ENCODE results near the gene CA5A.

The CA5A gene

DNA sequence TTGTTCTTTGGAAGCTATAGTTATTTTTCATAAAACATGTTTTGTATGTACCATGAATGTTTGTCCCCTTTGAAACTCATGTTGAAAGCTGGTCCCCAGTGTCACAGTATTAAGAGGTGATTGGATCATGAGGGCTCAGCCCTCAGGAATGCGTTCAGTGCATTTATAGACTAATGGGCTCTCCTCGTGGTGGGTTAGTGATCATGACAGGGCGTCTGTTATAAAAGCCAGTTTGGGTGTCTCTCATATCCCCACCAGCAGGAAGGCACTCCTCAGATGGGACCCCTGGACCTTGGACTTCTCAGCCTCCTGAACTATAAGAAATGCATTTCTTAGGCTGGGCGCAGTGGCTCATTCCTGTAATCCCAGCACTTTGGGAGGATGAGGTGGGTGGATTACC is 25.3 kb upstream of the CA5A start:
- DNase-seq = no peak

DNA sequence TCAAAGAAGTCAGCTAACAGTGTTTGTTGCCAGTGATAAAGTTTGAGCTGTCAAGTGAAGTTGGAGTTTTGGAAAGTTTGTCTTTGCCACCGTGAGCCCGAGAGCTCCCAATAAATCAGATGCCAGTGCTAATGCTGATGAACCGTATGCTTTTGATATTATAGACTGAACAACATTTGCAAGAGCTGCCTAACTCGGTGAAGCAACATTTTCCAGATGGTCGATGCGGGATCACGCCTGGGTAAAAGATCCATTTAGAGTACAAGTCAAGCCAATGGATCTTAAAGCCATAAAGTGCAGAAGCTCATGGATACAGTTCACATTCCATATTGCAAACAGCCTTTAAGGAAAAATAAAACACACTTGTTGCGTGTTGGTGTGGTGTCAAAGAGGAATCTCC is 24.5 kb upstream of the CA5A start:
- DNase-seq = no peak

DNA sequence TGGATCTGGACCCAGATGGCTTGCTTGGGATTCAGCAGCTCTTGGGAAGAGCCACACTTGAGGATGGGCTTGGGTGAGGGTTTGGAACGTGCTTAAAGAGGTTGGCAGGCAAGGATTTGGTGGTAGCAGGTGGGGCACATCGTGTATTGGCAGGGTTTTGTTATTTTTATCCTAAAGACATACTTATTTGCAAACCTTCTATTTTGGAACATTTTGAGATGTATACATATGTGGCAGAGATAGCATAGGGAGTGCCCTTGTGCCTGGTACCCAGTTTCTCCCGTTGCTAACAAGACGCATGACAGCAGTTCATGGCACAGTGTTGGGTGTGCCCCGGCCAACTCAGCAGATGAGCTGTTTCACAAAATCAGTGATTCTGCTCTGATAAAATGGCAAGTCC is 24.0 kb upstream of the CA5A start:
- no peak for DNase-seq

DNA sequence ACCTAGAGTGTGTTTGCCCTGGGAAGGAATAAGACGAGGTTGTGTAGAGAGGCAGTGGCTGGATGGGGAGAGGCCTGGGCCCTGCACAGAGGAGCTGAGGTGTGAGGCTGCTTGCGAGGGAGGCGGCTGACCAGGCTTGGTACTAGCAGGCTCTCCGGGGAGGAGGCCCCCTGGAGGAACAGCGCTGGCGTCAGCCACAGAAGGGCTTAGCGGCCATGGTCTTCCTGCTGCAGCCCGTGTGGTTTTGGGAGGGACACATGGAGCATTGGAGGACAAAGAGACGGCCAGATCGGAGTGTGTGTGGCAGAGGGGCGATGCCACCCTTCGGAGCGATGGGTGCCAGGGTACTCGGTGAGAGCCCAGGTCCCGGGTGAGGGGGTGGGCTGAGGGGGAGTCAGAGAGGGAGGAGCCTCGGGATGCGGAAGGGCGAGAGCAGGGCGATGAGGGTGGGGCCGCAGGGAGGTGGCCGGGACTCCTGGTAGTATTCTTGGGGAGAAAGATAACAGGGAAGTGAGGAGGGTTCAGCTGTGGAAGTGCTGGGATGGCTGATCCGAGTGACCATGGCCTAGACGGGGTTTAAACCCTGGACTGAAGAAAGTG is 23.2 kb upstream of the CA5A start:
- DNase-seq = no peak

DNA sequence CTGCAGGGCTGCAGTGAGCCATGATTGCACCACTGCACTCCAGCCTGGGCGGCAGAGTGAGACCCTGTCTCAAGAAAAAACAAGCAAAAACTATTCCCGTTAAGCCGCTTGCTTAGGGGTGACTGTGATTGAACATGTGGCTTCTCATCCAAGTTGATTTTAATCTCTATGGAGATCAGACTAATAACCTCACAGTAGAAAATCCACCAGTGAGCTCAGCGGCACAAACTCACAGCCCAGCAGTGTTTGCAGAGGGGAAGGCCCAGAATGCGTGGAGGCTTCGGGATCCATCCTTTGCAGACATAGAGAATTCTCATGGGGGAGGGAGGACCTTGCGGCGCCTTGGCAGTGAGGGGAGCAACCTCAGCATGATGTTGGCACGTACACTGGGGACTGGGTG is 22.3 kb upstream of the CA5A start:
- no peak for DNase-seq

DNA sequence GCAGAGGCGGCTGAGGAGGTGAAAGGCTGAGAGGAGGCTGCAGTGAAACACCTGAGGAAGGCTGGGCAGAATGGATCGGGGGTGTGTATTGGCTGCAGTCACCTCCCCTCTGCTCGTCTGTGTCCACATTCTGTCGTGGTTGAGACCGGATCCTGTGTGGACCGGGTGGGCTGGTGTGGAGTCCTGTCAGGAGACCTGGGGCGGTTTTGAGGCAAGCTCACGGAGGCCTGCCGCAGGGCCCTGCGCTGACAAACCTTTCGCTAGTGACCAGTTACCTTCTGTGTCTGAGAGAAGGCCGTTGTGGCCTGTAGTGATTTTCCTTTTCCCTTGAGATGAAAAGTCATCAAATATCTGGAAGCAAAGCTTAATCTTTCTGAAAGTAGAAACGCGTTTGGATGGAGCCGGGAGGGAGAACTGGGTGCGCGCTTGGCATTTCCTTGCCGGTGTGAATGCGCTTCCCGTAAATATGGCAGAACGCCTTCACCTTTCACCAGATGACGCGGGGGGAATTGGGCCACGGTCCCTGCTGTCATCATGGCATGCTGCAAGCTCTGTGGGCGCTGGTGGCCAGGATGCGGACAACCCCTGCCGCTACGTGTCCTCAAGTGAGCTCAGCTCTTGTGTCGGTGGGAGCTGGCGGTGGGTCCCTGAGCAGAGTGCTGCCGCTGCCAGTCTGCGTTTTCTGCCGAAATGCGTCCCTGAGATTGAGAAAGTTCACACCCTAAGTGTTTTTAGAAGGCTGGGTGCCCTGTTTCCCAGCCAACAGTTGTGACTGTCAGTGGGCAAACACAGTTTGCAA is 21.2 kb upstream of the CA5A start:
- DNase-seq = no peak

DNA sequence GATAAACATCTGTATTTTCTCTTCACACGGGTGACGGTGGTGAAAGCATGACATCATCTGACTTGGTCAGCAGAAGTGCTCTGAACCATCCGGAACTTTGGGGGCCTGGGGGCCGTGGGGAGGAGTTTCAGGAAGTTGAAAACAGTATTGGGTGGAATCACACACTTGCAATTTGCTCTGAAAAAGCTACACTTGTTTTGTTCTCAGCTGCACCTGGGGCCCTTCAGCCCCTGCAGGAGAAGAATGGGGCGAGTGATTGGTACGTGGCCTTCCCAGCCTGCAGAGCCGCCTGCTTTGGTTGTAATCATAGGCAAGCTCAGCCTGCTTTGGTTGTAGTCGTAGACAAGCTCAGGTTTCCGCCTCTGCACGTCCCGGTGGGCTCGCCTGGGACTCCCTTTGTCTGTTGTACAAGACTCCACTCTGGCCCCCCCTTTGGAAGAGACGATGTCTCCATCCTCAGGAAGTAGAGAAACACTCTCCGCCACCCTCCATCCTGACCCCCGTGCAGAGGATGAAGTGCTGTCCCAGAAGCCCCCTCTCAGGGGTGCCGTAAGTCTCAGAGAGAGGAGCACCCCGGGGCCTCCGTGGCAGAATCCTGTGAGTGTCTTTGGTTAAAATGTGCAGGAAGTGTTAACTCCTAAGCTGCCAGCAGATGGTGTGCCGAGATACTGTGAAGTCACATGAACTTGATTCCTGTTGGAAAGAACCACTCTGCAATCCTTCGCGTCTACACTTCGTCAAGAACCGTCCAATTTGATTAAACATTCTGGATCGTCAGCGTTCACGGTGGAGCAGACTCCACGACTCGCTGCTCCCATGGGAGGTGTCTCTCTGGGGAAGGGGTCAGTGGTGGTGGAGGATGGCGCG is 20.3 kb upstream of the CA5A start:
- DNase-seq = peak; percentile 85

DNA sequence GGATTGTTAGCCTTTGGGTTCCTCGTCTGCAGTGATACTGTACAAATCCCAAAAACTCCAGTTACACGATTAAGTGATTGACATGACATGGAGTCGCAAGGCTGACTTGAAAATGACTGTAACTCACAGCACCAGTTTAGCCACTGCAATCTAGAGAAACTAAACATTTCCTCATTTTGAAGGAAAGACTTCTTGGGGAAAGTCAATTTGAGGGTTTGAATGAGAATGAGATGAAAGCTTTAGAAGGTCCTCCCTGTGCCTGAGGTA is 19.7 kb upstream of the CA5A start:
- no peak for DNase-seq

DNA sequence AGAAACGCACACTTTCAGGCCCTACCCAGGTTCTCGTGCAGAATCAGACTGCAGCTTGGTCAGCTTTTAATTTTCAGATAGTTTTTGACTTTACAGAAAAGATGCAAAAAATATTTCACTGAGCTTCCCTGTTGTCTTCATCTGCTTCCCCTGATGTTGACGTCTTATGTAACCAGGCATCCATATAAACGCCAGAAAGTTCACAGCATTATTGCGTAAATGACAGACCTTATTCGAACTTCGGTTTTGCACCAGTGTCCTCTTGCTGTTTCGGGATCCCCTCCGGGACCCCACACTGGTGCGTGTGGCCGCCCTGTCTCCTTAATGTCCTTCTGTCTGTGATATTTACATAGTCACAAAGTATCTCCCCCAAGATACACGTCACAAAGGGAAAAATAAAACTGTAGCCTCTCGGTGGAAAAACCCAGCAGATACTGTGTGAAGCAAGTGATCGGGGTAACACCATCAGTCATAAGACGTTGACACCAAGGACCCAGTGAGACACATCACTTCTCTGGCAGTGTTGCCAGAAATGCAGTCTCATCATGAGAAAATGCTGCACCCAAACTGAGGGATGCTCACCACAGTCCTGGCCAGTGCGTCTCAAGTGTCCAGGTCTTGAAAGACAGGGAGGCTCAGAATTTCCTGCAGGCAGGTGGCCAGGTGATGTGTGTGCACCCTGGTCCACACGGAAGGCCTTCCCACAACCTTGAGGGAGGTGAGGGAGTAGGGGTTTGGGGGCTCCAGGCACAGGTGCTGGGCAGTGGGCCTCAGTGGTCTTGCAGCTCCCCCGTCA is 19.2 kb upstream of the CA5A start:
- DNase-seq = peak; percentile 30

DNA sequence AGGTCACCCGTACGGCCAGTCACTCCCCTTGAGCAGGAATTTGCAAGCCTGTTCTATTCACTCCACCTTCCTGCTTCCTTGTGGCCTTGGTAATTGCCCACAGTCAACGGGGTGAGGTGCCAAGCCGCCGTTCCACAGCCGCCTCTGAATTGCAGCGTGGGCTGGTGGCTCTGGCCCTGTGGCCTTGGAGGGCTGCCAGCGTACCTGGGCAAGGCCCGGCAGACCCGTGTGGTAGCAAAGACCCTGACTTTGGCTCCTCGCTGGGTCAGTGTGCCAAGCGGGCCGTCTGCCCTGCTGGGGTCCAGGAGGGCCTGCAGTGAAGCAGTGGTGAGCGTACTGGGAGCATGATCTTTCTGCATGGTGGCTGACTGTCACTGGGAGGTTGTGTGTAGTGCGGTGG is 18.5 kb upstream of the CA5A start:
- no peak for DNase-seq

DNA sequence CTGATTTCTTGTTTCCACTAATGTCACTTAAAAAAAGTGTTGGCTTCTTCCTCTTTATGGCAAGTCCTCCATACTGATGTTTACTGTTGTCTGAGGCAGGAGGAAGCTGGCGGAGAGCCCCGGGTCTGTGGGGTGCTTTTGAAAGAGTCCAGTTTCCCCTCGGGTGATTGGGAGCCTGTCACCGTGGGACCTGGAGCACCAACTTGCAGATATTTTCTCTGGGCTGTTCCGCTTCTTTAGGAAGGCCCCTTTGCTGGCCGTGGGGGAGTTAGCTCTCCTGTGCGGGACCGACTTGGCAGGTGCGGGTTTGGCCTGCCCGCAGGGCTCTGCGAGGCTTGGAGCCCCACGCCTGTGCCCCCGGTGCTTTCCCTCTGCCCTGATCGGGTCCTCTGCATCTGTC is 18.0 kb upstream of the CA5A start:
- DNase-seq = no peak

DNA sequence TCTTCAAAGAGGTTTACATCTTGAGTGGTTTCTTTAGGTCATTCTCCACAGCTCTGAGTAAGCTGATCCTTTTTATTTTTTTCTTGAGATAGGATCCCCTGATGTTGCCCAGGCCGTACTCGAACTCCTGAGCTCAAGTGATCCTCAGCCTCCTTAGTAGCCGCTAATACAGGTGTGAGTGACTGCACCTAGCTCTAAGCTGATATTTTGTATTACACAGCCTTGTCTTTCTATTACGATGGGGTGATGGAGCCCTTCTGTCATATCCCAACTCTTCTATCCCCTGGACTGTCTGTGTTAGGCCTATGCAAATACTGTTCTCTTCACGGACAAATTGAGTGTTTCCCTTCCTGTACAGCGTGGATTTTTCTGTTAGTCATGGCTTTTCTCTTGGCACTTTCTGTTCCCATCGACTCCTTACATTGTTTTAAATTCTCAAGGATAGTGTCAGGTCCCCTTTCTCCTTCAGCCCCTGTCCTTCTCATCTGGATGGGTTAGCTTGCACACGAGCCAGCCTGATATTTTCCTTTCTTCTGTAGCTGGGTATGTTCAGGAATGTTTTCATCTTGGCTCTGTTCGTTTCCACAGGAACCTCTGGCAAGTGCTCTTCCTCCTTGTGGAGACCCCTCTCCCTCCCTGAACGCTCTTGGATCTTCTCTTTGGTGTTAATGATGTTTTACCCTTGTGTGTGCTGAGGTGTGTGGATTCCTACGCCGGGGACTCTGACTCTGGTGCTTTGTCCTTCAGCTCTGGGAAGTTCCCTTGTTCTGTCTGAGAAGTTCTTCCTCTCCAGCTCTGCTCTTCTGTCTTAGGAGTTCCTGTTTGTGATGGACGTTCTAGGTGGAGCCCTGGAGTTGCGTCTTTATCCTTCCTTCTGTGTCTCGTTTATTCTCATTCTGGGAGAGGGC is 17.2 kb upstream of the CA5A start:
- DNase-seq = no peak

DNA sequence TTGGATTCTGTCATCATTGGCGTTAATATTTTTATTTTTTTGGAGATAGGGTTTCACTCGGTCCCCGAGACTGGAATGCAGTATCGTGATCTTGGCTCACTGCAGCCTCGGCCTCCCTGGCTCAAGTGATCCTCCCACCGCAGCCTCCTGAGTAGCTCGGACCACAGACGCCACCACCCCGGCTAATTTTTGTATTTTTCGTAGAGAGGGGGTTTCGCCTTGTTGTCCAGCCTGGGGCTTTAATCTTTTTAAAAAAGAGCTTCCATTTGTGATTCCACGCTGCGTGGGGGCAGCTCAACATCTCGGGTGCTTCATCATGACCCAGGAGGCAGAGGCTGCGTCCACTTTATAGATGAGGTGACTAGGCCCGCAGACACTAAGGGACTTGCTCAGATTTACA is 16.4 kb upstream of the CA5A start:
- DNase-seq = no peak

DNA sequence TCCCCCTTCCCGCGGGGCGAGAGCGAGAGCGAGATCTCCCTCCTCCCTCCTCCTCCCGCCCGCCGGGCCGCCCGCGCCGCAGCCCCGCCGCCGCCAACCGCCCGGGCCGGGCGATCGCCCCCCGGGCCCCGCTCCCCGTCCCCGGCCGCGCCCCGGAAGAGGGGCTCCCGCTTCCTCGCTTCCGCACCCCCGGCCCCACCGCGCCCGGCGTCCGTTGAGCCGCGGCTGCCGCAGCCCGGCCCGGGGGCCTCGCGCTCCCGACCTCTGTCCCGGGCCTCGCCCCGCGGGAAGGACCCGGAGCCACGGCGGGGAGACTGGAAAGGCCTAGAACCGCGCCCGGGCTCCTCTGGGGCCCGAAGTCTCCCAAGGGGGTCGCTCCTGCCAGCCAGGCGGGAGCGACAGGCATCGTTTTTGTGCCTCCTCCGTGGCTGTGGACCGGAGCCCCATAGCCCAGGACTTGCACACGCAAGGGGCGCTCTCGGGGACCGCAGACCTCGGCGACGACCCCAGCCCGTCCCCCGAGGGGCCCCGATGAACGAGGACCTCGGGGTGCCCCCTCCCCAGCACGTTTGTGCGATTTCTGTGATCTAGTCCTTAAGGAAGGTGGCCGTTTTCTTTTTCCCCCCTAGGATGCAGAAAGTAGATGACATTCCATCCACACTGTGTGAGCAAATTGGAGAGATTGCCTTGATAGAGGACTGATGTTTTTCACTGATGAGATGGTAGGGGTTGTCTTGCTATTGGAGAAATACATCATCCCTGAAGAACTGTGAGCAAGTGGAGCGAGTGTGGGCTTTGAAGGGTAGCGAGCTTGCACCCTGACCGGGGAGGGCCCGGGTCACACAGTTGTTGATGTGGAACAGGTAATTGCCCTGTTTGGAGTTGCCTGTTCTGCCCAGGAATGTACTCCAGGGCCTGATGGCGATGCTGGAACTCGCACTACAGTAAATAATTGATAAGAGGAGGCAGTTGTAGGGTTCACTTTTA is 15.5 kb upstream of the CA5A start:
- peak; percentile 38 for DNase-seq

DNA sequence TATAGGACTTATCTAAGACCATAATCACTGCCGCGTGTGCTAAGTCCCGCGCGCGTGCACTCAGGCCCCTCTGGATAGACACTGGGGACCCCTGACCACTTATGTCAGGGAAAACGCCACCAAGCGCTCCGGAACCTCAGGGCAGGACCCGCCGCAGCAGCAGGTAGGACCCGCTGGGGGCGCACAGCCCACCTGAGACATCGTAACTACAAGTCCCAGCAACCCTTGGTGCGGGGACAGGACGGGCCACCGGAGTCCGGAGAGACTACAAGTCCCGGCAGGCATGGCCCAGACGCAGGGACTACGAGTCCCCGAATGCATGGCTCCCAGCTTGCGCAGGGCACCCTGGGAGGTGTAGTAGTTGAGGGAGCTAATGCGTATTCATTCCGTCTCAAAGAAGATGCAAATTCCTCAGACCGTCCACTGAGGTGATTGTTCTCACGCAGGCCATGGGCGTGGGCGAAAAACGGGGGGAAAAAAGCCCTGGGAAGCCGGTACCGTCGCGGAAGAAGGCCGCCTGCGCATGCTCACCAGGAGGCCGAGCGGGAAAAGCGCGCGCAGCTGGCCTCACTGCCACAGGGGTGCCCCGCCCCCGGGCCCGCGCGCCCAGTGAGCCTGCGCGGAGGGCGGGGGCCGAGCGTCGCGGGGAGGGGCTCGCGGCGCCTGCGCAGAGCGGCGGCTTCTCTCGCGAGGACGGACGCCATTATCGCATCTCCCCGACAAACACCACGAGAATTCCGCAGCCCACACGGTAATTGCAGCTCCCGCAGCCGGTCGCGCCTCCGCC is 14.6 kb upstream of the CA5A start, which contains the start of gene BANP:
Gene BANP (plus strand): TSS at position 670 of the 787 bp plus-strand sequence. CDS start 23,682 bp downstream, outside the sequence.
- DNase-seq = peak; percentile 98

DNA sequence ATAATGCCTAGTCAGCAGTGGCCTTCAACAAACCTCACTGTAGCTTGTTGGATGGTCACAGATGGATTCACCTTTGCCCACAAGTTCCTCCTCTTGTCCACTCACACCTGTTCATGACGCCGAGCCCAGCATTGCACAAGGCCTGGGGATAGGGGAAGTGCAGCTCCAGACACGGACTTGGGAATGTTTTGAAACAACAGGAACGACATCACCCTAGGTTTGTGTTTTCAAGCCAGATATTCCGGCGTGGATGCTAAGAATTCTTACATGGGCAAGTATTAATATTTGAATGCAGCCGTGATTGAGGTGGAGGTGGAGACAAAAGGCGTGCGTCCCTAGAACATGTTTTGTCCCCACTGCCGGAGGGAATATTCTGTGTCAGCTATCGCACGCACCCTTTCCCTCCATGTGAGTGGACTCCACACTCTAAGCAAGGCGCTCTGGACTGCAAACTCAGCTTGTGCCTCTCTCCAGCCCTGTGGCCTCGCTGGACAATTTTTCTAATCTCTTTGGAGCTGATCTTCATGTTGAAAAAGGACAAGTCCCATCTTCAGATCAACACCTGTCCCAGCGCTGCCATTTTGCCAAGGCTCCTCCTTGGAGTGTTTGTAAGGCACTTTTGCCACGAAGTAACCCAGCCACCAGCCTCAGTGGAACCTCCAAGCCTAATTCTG is 12.9 kb upstream of the CA5A start:
- no peak for DNase-seq

DNA sequence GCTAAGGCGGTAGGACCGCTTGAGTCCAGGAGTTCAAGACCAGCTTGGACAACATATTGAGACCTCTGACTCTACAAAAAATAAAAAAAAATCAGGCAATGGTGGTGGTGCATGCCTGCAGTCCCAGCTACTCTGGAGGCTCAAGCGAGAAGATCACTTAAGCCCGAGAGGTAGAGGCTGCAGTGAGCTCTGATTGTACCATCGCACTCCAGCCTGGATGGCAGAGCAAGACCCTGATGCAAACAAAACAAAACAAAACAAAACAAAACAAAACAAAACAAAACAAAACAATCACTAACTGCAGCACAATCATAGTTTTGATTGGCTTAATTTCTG is 12.4 kb upstream of the CA5A start:
- DNase-seq = no peak

DNA sequence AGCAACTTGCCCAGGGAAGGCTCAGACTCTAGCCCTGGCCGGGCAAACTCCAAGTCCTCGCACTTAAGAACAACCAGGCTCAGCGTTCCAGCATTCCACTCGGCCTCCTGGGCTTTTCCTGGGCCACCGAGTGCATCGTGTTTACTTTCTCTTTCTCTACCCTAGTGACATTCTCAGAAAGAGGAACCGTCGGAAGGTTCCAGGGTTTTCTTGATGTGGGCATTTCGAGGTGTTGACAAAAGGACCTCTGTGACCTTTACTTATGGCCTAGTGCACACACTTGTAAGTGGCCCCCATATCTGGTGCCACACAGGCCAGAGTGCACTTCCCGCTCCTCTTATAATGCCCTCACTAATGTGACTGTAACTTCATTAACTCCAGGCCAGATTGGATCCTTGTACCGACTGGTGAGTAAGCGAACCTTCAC is 11.8 kb upstream of the CA5A start:
- DNase-seq = no peak

DNA sequence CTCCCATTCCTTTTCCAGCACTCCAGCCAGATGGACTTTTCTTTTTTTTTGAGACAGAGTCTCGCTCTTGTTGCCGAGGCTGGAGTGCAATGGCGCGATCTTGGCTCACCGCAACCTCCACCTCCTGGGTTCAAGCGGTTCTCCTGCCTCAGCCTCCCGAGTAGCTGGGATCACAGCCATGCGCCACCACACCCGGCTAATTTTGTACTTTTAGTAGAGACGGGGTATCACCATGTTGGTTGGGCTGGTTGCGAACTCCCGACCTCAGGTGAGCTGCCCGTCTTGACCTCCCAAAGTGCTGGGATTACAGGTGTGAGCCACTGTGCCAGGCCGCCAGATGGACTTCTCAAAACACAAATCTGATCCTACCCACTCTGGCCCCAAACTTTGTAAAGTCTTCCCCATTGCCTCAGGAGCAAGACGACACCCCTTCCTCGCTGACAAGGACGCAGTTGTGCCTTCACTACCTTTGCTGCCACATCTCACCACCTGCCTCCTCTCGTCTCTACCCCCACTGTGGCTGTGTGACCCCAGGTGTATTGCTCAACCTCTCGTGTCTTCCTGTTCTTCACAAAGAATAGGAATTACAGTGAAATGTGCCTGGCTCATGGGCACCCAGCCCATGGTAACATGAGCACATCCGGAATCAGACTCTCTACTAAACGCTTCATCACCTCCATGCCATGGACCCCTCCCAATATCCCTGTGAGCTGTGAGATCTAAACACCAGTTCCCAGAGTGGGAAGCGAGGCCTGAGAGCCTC is 11.2 kb upstream of the CA5A start:
- no peak for DNase-seq

Data from activated CD4-positive, alpha-beta T cell treated with anti-CD3 and anti-CD28 coated beads for 48 hours (primary cell).